Left lung (tissue), 10 donors: ENCODE data around the gene SPTBN1. TPM values are rescaled to one million over a fixed set of nuclear protein-coding genes. Genes with fewer than 3 reads are reported as not detected.

Source experiments
- ATAC-seq: fragments of 200-7000 bp; cut with Tn5 transposase; one replicate; pipeline ENCODE4 v1.9.1; 2020; ENCODE audit warnings: moderate library complexity
- DNase-seq, 4 donors: peaks; one replicate each; pipeline ENCODE4 v3.0.0-alpha.2; 2013 to 2020
- H3K27ac ChIP-seq, 2 donors: fragments of 200-600 bp; sonication (generic) in 1 of 2; one replicate each; pipeline versions ENCODE4 v1.5.0 to v1.8.0; 2020 to 2021
- H3K27me3 ChIP-seq, 2 donors: fragments of 200-600 bp; sonication (generic) in 1 of 2; one replicate each; pipeline versions ENCODE4 v1.5.0 to v1.8.0; 2020 to 2021
- H3K36me3 ChIP-seq, 2 donors: fragments of 200-600 bp; sonication (generic) in 1 of 2; one replicate each; pipeline versions ENCODE4 v1.5.0 to v1.8.0; 2020 to 2021
- H3K4me1 ChIP-seq, 2 donors: fragments of 200-600 bp; one replicate each; pipeline ENCODE4 v1.8.0; 2021
- H3K4me3 ChIP-seq, 2 donors: fragments of 200-600 bp; sonication (generic) in 1 of 2; one replicate each; pipeline versions ENCODE4 v1.5.0 to v1.8.0; 2020 to 2021; ENCODE audit warnings: mild to moderate bottlenecking in 1 of 2
- H3K9me3 ChIP-seq, 2 donors: fragments of 200-600 bp; sonication (generic) in 1 of 2; one replicate each; pipeline versions ENCODE4 v1.5.0 to v1.8.0; 2020 to 2021
- CTCF ChIP-seq, 2 donors: fragments of 200-600 bp; sonication (generic) in 1 of 2; IDR thresholded peaks; one replicate each; pipeline versions ENCODE4 v1.5.0 to v1.8.0; 2021; ENCODE audit warnings: antibody characterized with exemption in 2 of 2
- intact Hi-C, 2 donors: fragments of 100-400 bp; cut with DNase I; formaldehyde crosslinking; loops; one replicate each; pipeline versions ENCODE4 v1.11.2 to v1.14.2; 2022
- polyA plus RNA-seq, 6 donors: library from polyadenylated mRNA; unstranded; fragments of 120-200 nt; gene quantifications; one replicate each; pipeline ENCODE4 v1.2.1, GENCODE V29; 2013; ENCODE audit not compliant: insufficient read length in 6 of 6
- total RNA-seq, 2 donors: library from RNA; stranded (reverse); fragmentation: NEBNext Ultra II Directional; extraction: Animal tissue kit (Norgen Biotek cat#: 25700); gene quantifications; one replicate each; pipeline ENCODE4 v1.2.1, GENCODE V29; 2021
- donor health status: DM: no; HTN: yes; CAD: no.
- donor health status: DM: no; HTN: no; CAD: no.

Gene SPTBN1
- total and polyA plus RNA-seq, 8 donors = 441 to 578 (median 543) TPM

- intact Hi-C loops = no loop called here
- H3K4me1 ChIP-seq = peaks cover 0 to 7% of the 10 kb centered on the region in 2 donors
- no peaks in the 10 kb centered on the region for H3K36me3 ChIP-seq
- no peak overlapping the region for H3K27ac ChIP-seq
- ATAC-seq (no peak), DNase-seq (no peak)
- no peak overlapping the region for H3K4me3 ChIP-seq
- H3K27me3 ChIP-seq = no peaks in the 10 kb centered on the region
- no peak for TF ChIP-seq CTCF (IDR thresholded peaks at IDR 0.05)
- no peaks in the 10 kb centered on the region for H3K9me3 ChIP-seq
Measured at GRCh38 chr2:54699665-54700064, 243.5 kb downstream of the SPTBN1 start.

GRCh38 chr2:54701029-54701428 is 244.9 kb downstream of the SPTBN1 start:
- peaks cover 0 to 7% of the 10 kb centered on the region in 2 donors for H3K4me1 ChIP-seq
- no peak for TF ChIP-seq CTCF (IDR thresholded peaks at IDR 0.05)
- DNase-seq = no peak
- H3K27me3 ChIP-seq = no peaks in the 10 kb centered on the region
- H3K4me3 ChIP-seq = no peak overlapping the region
- no peak for ATAC-seq
- H3K9me3 ChIP-seq = no peaks in the 10 kb centered on the region
- no peak overlapping the region for H3K27ac ChIP-seq
- no peaks in the 10 kb centered on the region for H3K36me3 ChIP-seq
- intact Hi-C loops = no loop called here

- TF ChIP-seq CTCF (IDR thresholded peaks at IDR 0.05) = no peak
- Histone ChIP-seq H3K27ac (peak overlapping the region in 1 of 2 donors; percentile 1), H3K4me3 (no peak overlapping the region), H3K36me3 (no peaks in the 10 kb centered on the region), H3K9me3 (no peaks in the 10 kb centered on the region), H3K27me3 (peaks cover 0 to 11% of the 10 kb centered on the region in 2 donors), H3K4me1 (peaks cover 0 to 17% of the 10 kb centered on the region in 2 donors)
- ATAC-seq (no peak), DNase-seq (no peak)
- intact Hi-C loops = no loop called here
Measured at GRCh38 chr2:54704238-54704637, 248.1 kb downstream of the SPTBN1 start.

- peaks cover 0 to 18% of the 10 kb centered on the region in 2 donors for H3K27me3 ChIP-seq
- intact Hi-C loops = no loop called here
- peaks cover 0 to 20% of the 10 kb centered on the region in 2 donors for H3K4me1 ChIP-seq
- ATAC-seq (peak; percentile 61), DNase-seq (peak in 2 of 4 donors; percentile 58 to 80)
- H3K36me3 ChIP-seq = no peaks in the 10 kb centered on the region
- H3K9me3 ChIP-seq = no peaks in the 10 kb centered on the region
- peak; percentile 39 to 55 for TF ChIP-seq CTCF (IDR thresholded peaks at IDR 0.05)
- H3K27ac ChIP-seq = no peak overlapping the region
- no peak overlapping the region for H3K4me3 ChIP-seq
Measured at GRCh38 chr2:54704688-54705605, 248.8 kb downstream of the SPTBN1 start.

GRCh38 chr2:54706622-54707021 is 250.5 kb downstream of the SPTBN1 start:
- intact Hi-C loops = no loop called here
- TF ChIP-seq CTCF (IDR thresholded peaks at IDR 0.05) = no peak
- H3K36me3 ChIP-seq = no peaks in the 10 kb centered on the region
- no peak overlapping the region for H3K27ac ChIP-seq
- H3K9me3 ChIP-seq = no peaks in the 10 kb centered on the region
- H3K4me1 ChIP-seq = peaks cover 0 to 20% of the 10 kb centered on the region in 2 donors
- DNase-seq (no peak), ATAC-seq (no peak)
- H3K27me3 ChIP-seq = peaks cover 0 to 21% of the 10 kb centered on the region in 2 donors
- H3K4me3 ChIP-seq = no peak overlapping the region
